GM13977 (cell line): ENCODE results near the gene VPS35.

Experiments used
- DNase-seq: peaks from one replicate; pipeline ENCODE4 v3.0.0; 2012; ENCODE audit warnings: low spot score
- CTCF ChIP-seq: IDR thresholded peaks from 2 replicates; pipeline ENCODE4 v1.5.1; 2012; ENCODE audit warnings: mild to moderate bottlenecking, control low read depth; ENCODE audit not compliant: insufficient read depth; ENCODE audit errors: extremely low read depth, missing control alignments
- in situ Hi-C: fragments of 300-500 bp; cut with MboI; formaldehyde crosslinking; loops from one replicate; pipeline ENCODE4 v1.12.0; 2022; ENCODE audit warnings: low sequenced_read_pairs, low pct_unique_long_range_greater_than_20kb, mixed read lengths, inconsistent platforms; ENCODE audit not compliant: unreplicated experiment

VPS35 gene

GRCh38 chr16:46714797-46715591 is 26.0 kb upstream of the VPS35 start:
- no peak for TF ChIP-seq CTCF
- in situ Hi-C loops, result no loop called here

GRCh38 chr16:46713634-46714033 is 24.7 kb upstream of the VPS35 start:
- no peak for DNase-seq
- in situ Hi-C loops, result no loop called here
- TF ChIP-seq CTCF, result no peak

More at GRCh38 chr16:46714797-46715591, 26.0 kb upstream of the VPS35 start:
- no peak for DNase-seq

GRCh38 chr16:46712911-46713310 is 23.9 kb upstream of the VPS35 start:
- no peak for DNase-seq
- in situ Hi-C loops, result no loop called here
- TF ChIP-seq CTCF, result no peak

GRCh38 chr16:46711106-46712058 is 22.4 kb upstream of the VPS35 start:
- no peak for TF ChIP-seq CTCF
- in situ Hi-C loops, result no loop called here

GRCh38 chr16:46709469-46710005 is 20.6 kb upstream of the VPS35 start:
- in situ Hi-C loops, result no loop called here
- no peak for DNase-seq
- no peak for TF ChIP-seq CTCF

More at GRCh38 chr16:46711106-46712058, 22.4 kb upstream of the VPS35 start:
- DNase-seq, result no peak

- in situ Hi-C loops, result no loop called here
- no peak for TF ChIP-seq CTCF
- DNase-seq, result no peak
Measured at GRCh38 chr16:46706642-46707041, 17.7 kb upstream of the VPS35 start.
